ENCODE data around the gene ANKRD16. TPM values are rescaled to one million over a fixed set of nuclear protein-coding genes. Genes with fewer than 3 reads are reported as not detected.

Gene ANKRD16
- total and polyA plus RNA-seq, 5 donors from 2014 or later = 3.1 to 6.3 (median 3.7) TPM

- H3K9me3 ChIP-seq (ENCODE audit: control insufficient read depth in 2 of 2, low read length in 2 of 2) = no peaks in the 10 kb centered on the region
- peaks cover 21% of the 10 kb centered on the region for H3K4me1 ChIP-seq (ENCODE audit: control insufficient read depth, insufficient read depth, low read length, poor library complexity, severe bottlenecking)
- DNase-seq (no peak), ATAC-seq (ENCODE audit: low read depth in 2 of 2) (no peak)
- Mint-ChIP-seq H3K27ac (peak overlapping the region in 2 of 3 donors; percentile 25 to 89), H3K9me3 (peaks cover 0 to 2% (median 0%) of the 10 kb centered on the region in 7 donors), H3K27me3 (no peaks in the 10 kb centered on the region), H3K4me3 (no peak overlapping the region), H3K4me1 (peaks cover 28 to 65% (median 38%) of the 10 kb centered on the region in 4 donors), H3K36me3 (peaks cover 24% of the 10 kb centered on the region)
- no peaks in the 10 kb centered on the region for H3K27me3 ChIP-seq (ENCODE audit: control insufficient read depth, insufficient read depth, low read length)
- H3K27ac ChIP-seq (ENCODE audit: insufficient read depth, low read length, poor library complexity, severe bottlenecking) = no peak overlapping the region
- H3K36me3 ChIP-seq (ENCODE audit: control insufficient read depth, insufficient read depth, low read length) = peaks cover 23% of the 10 kb centered on the region
- no peak overlapping the region for H3K4me3 ChIP-seq (ENCODE audit: low read depth, low read length)
Observed at GRCh38 chr10:5903563-5903962, 13.9 kb upstream of the ANKRD16 start.

GRCh38 chr10:5902511-5903274 is 13.0 kb upstream of the ANKRD16 start:
- Histone ChIP-seq H3K4me1 (ENCODE audit: control insufficient read depth, insufficient read depth, low read length, poor library complexity, severe bottlenecking) (peaks cover 19% of the 10 kb centered on the region), H3K4me3 (ENCODE audit: low read depth, low read length) (no peak overlapping the region), H3K27me3 (ENCODE audit: control insufficient read depth, insufficient read depth, low read length) (no peaks in the 10 kb centered on the region), H3K36me3 (ENCODE audit: control insufficient read depth, insufficient read depth, low read length) (peaks cover 18% of the 10 kb centered on the region), H3K27ac (ENCODE audit: insufficient read depth, low read length, poor library complexity, severe bottlenecking) (no peak overlapping the region), H3K9me3 (ENCODE audit: control insufficient read depth in 2 of 2, low read length in 2 of 2) (peaks cover 0 to 4% of the 10 kb centered on the region in 2 experiments)
- Mint-ChIP-seq H3K27ac (no peak overlapping the region), H3K9me3 (peaks cover 0 to 1% (median 0%) of the 10 kb centered on the region in 7 donors), H3K4me3 (no peak overlapping the region), H3K36me3 (peaks cover 18% of the 10 kb centered on the region), H3K4me1 (peaks cover 25 to 64% (median 33%) of the 10 kb centered on the region in 4 donors), H3K27me3 (no peaks in the 10 kb centered on the region)
- DNase-seq (no peak), ATAC-seq (ENCODE audit: low read depth in 2 of 2) (no peak)

- DNase-seq (no peak), ATAC-seq (ENCODE audit: low read depth in 2 of 2) (no peak)
- peaks cover 9% of the 10 kb centered on the region for H3K36me3 ChIP-seq (ENCODE audit: control insufficient read depth, insufficient read depth, low read length)
- H3K4me3 ChIP-seq (ENCODE audit: low read depth, low read length) = no peak overlapping the region
- H3K27me3 ChIP-seq (ENCODE audit: control insufficient read depth, insufficient read depth, low read length) = no peaks in the 10 kb centered on the region
- peaks cover 0 to 4% of the 10 kb centered on the region in 2 experiments for H3K9me3 ChIP-seq (ENCODE audit: control insufficient read depth in 2 of 2, low read length in 2 of 2)
- H3K4me1 Mint-ChIP-seq = peaks cover 39 to 68% (median 43%) of the 10 kb centered on the region in 4 donors
- peaks cover 32% of the 10 kb centered on the region for H3K4me1 ChIP-seq (ENCODE audit: control insufficient read depth, insufficient read depth, low read length, poor library complexity, severe bottlenecking)
- H3K27ac ChIP-seq (ENCODE audit: insufficient read depth, low read length, poor library complexity, severe bottlenecking) = no peak overlapping the region
- H3K9me3 Mint-ChIP-seq = peaks cover 0 to 1% (median 0%) of the 10 kb centered on the region in 7 donors
- peak overlapping the region in 2 of 3 donors; percentile 47 to 77 for H3K27ac Mint-ChIP-seq
- peaks cover 19% of the 10 kb centered on the region for H3K36me3 Mint-ChIP-seq
- H3K27me3 Mint-ChIP-seq = no peaks in the 10 kb centered on the region
- H3K4me3 Mint-ChIP-seq = no peak overlapping the region
Observed at GRCh38 chr10:5900247-5900646, 10.6 kb upstream of the ANKRD16 start.

GRCh38 chr10:5898163-5898562 is 8.5 kb upstream of the ANKRD16 start:
- H3K4me1 ChIP-seq (ENCODE audit: control insufficient read depth, insufficient read depth, low read length, poor library complexity, severe bottlenecking) = peaks cover 46% of the 10 kb centered on the region
- Mint-ChIP-seq H3K4me3 (peak overlapping the region in 1 of 4 donors; percentile 85), H3K27ac (peak overlapping the region; percentile 38 to 99 (median 96)), H3K27me3 (no peaks in the 10 kb centered on the region), H3K4me1 (peaks cover 43 to 77% (median 48%) of the 10 kb centered on the region in 4 donors), H3K36me3 (peaks cover 23% of the 10 kb centered on the region), H3K9me3 (no peaks in the 10 kb centered on the region)
- ATAC-seq (ENCODE audit: low read depth in 2 of 2) = no peak
- H3K27ac ChIP-seq (ENCODE audit: insufficient read depth, low read length, poor library complexity, severe bottlenecking) = no peak overlapping the region
- no peak overlapping the region for H3K4me3 ChIP-seq (ENCODE audit: low read depth, low read length)
- peaks cover 0 to 4% of the 10 kb centered on the region in 2 experiments for H3K9me3 ChIP-seq (ENCODE audit: control insufficient read depth in 2 of 2, low read length in 2 of 2)
- no peaks in the 10 kb centered on the region for H3K27me3 ChIP-seq (ENCODE audit: control insufficient read depth, insufficient read depth, low read length)
- DNase-seq = no peak
- peaks cover 12% of the 10 kb centered on the region for H3K36me3 ChIP-seq (ENCODE audit: control insufficient read depth, insufficient read depth, low read length)

- H3K9me3 Mint-ChIP-seq = no peaks in the 10 kb centered on the region
Observed at GRCh38 chr10:5897504-5897903, 7.8 kb upstream of the ANKRD16 start.

GRCh38 chr10:5897053-5897340 is 7.3 kb upstream of the ANKRD16 start:
- Mint-ChIP-seq H3K9me3 (no peaks in the 10 kb centered on the region), H3K27me3 (no peaks in the 10 kb centered on the region), H3K27ac (peak overlapping the region; percentile 96 to 99 (median 98)), H3K36me3 (peaks cover 28% of the 10 kb centered on the region), H3K4me3 (peak overlapping the region in 1 of 4 donors; percentile 85), H3K4me1 (peaks cover 50 to 83% (median 57%) of the 10 kb centered on the region in 4 donors)
- H3K36me3 ChIP-seq (ENCODE audit: control insufficient read depth, insufficient read depth, low read length) = peaks cover 12% of the 10 kb centered on the region
- no peaks in the 10 kb centered on the region for H3K27me3 ChIP-seq (ENCODE audit: control insufficient read depth, insufficient read depth, low read length)
- peak overlapping the region; percentile 86 for H3K27ac ChIP-seq (ENCODE audit: insufficient read depth, low read length, poor library complexity, severe bottlenecking)
- peaks cover 53% of the 10 kb centered on the region for H3K4me1 ChIP-seq (ENCODE audit: control insufficient read depth, insufficient read depth, low read length, poor library complexity, severe bottlenecking)
- peak in 1 of 3 donors; percentile 37 for DNase-seq
- no peak for ATAC-seq (ENCODE audit: low read depth in 2 of 2)
- peaks cover 0 to 4% of the 10 kb centered on the region in 2 experiments for H3K9me3 ChIP-seq (ENCODE audit: control insufficient read depth in 2 of 2, low read length in 2 of 2)
- peak overlapping the region; percentile 6 for H3K4me3 ChIP-seq (ENCODE audit: low read depth, low read length)

More at GRCh38 chr10:5897504-5897903, 7.8 kb upstream of the ANKRD16 start:
- DNase-seq (no peak), ATAC-seq (ENCODE audit: low read depth in 2 of 2) (no peak)
- peaks cover 50% of the 10 kb centered on the region for H3K4me1 ChIP-seq (ENCODE audit: control insufficient read depth, insufficient read depth, low read length, poor library complexity, severe bottlenecking)
- H3K9me3 ChIP-seq (ENCODE audit: control insufficient read depth in 2 of 2, low read length in 2 of 2) = peaks cover 0 to 4% of the 10 kb centered on the region in 2 experiments
- no peak overlapping the region for H3K4me3 ChIP-seq (ENCODE audit: low read depth, low read length)
- H3K27ac ChIP-seq (ENCODE audit: insufficient read depth, low read length, poor library complexity, severe bottlenecking) = peak overlapping the region; percentile 86
- peaks cover 27% of the 10 kb centered on the region for H3K36me3 Mint-ChIP-seq
- H3K36me3 ChIP-seq (ENCODE audit: control insufficient read depth, insufficient read depth, low read length) = peaks cover 12% of the 10 kb centered on the region
- H3K27me3 Mint-ChIP-seq = no peaks in the 10 kb centered on the region
- H3K27me3 ChIP-seq (ENCODE audit: control insufficient read depth, insufficient read depth, low read length) = no peaks in the 10 kb centered on the region
- peak overlapping the region; percentile 96 to 99 (median 98) for H3K27ac Mint-ChIP-seq
- peak overlapping the region in 2 of 4 donors; percentile 51 to 85 for H3K4me3 Mint-ChIP-seq
- peaks cover 45 to 79% (median 52%) of the 10 kb centered on the region in 4 donors for H3K4me1 Mint-ChIP-seq

GRCh38 chr10:5896208-5897052 is 6.7 kb upstream of the ANKRD16 start:
- no peaks in the 10 kb centered on the region for H3K27me3 ChIP-seq (ENCODE audit: control insufficient read depth, insufficient read depth, low read length)
- Mint-ChIP-seq H3K4me3 (peak overlapping the region; percentile 80 to 94 (median 83)), H3K4me1 (peaks cover 55 to 83% (median 59%) of the 10 kb centered on the region in 4 donors), H3K9me3 (no peaks in the 10 kb centered on the region), H3K27ac (peak overlapping the region; percentile 96 to 99 (median 98)), H3K27me3 (no peaks in the 10 kb centered on the region), H3K36me3 (peaks cover 28% of the 10 kb centered on the region)
- H3K27ac ChIP-seq (ENCODE audit: insufficient read depth, low read length, poor library complexity, severe bottlenecking) = peak overlapping the region; percentile 86
- H3K4me3 ChIP-seq (ENCODE audit: low read depth, low read length) = peak overlapping the region; percentile 78
- DNase-seq (no peak), ATAC-seq (ENCODE audit: low read depth in 2 of 2) (peak in 1 of 2 donors; percentile 3)
- peaks cover 0 to 4% of the 10 kb centered on the region in 2 experiments for H3K9me3 ChIP-seq (ENCODE audit: control insufficient read depth in 2 of 2, low read length in 2 of 2)
- H3K4me1 ChIP-seq (ENCODE audit: control insufficient read depth, insufficient read depth, low read length, poor library complexity, severe bottlenecking) = peaks cover 59% of the 10 kb centered on the region
- H3K36me3 ChIP-seq (ENCODE audit: control insufficient read depth, insufficient read depth, low read length) = peaks cover 12% of the 10 kb centered on the region
